ENCODE measurements around the gene CBY2.
"Not testable (repeated sequence)": the region's sequence is repeated elsewhere in the genome, so short reads cannot be mapped to it uniquely, and the experiment has no call there.

CBY2 gene

DNA sequence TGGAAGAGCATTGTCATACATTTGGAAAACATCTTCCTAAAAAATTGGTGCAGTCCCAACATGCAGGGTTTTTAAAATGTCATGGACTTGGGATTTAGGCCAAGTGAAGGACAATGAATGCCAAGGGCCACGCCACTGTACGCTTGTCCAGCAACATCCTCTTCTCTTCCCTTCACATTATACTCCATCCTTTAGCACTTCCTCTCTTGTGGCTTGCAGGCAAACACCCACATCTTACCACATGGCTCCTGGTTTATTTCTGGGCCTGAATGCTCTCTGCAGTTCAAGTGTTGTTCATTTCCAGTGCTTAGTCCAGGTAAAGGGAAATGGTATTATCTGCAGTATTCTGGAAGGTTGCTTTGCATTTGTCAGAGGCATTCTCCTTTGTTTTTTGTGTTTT lies 45.0 kb downstream of the CBY2 start:
- no peak for DNase-seq (ENCODE audit: low spot score)

DNA sequence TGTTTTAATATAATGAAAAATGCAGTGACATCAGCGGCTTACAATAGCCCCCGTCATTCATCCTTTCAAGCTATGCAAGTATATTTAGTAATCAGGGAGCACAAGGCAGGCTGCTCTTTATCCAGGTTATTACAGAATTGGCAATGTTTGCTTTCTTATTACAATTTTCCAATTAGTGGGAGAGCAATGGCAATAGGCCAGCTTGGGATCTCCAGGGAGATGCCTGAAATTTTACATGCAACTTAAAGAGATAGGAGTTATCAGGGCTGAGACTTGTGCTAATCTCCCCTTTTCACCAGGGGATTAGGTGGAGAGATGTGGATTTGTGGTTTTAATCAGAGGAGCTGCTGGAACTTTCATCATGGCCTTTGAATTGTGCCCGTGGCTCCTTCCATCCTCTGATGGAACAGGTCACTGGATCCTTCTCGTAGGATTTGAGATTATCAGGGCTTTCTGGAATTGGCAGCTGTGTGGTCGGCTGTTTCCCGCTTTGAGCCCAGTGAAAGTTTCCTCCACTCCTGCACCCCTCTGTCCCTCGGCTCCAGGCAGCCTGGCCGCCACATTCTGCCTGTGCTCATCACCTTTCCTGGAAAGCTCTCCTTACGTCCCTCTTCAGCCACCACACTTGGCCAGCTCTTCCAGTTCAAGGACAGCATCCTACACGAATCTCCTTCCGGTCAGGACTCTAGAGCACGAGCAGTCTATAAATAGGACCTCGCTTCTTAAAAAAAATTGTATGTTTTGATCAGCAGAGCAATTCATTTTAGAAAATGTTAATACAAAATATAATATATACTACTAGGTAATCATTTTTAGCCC lies 47.0 kb downstream of the CBY2 start:
- DNase-seq (ENCODE audit: low spot score), result no peak

DNA sequence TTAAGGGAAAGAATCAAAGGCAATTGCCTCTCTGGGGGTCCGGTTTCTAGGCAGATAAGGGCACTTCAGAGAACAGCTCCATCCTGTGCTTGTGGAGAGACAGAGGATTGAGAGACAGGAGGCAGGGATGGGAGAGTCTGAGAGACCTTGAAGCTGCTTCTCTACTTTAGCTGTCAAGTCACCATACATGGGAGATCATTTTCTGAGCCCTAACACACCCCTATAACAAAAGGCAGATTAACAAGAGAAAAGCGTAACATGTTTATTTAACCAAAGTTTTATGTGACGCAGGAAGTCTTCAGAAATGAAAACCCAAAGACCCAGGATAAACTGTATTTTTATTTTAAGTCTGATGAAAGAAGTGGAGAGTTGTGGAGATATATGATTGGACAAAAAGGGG lies 48.4 kb downstream of the CBY2 start:
- no peak for DNase-seq (ENCODE audit: low spot score)

DNA sequence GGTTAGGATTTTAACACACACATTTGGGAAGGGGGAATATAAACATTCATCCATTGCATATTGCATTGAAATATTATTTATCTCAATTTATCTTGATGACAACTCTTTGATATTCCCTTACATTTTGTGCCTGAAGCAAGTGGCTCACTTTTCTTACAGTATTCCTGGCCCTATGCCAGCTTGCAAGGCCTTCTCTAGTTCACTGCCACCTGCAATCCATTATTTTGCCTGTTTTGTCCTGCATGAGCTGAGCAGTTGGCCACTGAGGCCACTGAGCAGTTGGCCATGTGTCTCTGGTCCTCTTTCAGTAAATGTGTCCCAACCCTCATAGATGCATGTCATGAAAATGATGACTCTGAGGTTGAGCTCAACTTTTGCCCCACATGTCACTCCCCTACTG lies 49.8 kb downstream of the CBY2 start:
- no peak for DNase-seq (ENCODE audit: low spot score)

DNA sequence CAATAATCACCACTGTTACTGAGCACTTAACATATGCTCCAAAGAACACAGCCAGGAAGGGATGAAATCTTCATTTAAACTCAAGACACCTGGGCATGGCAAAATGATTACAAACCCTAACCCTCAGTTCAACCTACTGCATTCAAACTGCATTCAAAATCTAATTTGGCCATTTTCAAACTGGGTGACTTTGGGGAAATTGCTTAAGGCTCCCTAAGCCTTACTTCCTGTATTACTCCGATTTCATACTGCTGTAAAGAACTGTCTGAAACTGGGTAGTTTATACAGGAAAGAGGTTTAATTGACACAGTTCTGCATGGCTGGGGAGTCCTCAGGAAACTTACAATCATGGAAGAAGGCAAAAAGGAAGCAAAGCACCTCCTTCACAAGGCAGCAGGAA lies 50.4 kb downstream of the CBY2 start:
- no peak for DNase-seq (ENCODE audit: low spot score)

DNA sequence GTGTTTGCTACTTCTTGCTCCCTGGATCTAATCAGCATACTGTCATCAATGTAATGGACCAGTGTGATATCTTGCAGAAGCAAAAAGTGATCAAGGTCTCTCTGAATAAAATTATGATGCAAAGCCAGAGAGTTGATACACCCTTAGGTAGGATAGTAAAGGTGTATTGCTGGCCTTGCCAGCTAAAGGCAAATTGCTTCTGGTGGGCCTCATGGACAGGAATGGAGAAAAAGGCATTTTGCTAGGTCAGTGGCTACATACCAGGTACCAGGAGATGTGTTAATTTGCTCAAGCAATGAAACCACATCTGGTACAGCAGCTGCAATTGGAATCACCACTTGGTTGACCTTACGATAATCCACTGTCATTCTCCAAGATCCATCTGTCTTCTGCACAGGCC lies 54.4 kb downstream of the CBY2 start:
- DNase-seq (ENCODE audit: low spot score), result not testable (repeated sequence)

DNA sequence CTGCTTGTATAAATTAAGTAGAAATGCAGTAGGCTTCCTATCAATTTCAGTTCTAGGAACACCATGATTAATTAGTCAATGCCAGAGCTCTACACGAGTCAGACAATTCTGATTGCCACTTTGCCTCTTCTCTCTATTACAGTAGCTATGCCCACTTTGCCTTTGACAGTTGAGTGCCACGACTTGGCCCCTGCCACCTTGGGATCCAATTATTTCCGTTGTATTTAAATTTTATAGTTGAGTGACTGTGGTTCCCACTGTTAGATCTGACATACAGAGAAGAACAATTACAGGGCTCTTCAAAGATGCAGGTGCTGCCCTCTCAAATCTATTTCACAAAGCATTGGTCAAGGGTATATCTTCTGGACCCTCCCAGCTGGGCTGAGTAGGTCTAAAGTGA lies 55.5 kb downstream of the CBY2 start:
- DNase-seq (ENCODE audit: low spot score), result not testable (repeated sequence)

DNA sequence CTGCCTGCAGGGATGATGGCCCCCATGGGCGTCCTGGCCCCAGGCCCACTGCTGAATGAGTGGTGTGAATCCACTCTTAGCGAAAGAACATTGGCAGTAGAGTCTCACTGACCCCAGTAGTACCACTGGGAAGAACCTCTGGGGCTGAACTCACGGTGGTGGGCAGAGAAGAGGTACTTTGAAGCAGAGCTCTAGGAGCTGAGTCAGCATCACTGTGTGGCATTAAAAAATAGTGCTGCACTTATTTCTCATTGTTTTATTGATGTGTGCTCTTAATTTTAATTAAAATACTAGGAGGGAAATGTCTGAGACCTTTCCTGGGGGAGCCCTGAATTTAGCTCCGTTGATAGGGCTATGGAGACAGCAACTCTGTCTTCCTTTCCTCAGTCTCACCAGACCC lies 61.3 kb downstream of the CBY2 start:
- no peak for DNase-seq (ENCODE audit: low spot score)
